Stimulated activated CD4-positive, alpha-beta T cell treated with anti-CD3 and anti-CD28 coated beads, Interleukin-1b, Interleukin-23, amount 100 ng/mL, for 4 hours (primary cell): ENCODE data around the gene KLHL15.
"Not testable (repeated sequence)": the region's sequence is repeated elsewhere in the genome, so short reads cannot be mapped to it uniquely, and the experiment has no call there.

ENCODE experiments used
- DNase-seq, 2 donors: peaks; one replicate each; pipeline ENCODE4 v3.0.0-alpha.2; 2020; ENCODE audit warnings: low read depth in 2 of 2

Gene KLHL15

GRCh38 chrX:24027086-24027485 is at the start of gene KLHL15:
Gene KLHL15, minus strand, starts transcription at chrX:24027186. Its CDS starts 20,493 bp downstream, at chrX:24006693.
- no peak for DNase-seq

GRCh38 chrX:24069877-24070276 is 42.9 kb upstream of the KLHL15 start:
- no peak for DNase-seq

DNA sequence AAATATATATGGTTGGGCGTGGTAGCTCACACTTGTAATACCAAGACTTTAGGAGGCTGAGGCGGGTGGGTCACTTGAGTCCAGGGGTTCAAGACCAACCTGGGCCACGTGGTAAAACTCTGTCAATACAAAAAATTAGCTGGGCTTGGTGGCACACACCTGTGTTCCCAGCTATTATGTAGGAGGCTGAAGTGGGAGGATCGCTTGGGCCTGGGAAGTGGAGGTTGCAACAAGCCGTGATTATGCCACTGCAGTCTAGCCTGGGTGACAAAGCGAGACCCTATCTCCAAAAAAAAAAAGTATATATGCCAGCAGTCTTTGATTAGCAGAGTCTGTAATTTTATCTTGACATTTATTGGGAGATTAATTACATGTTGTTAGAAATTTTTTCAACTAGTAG is 36.5 kb upstream of the KLHL15 start:
- DNase-seq = no peak

DNA sequence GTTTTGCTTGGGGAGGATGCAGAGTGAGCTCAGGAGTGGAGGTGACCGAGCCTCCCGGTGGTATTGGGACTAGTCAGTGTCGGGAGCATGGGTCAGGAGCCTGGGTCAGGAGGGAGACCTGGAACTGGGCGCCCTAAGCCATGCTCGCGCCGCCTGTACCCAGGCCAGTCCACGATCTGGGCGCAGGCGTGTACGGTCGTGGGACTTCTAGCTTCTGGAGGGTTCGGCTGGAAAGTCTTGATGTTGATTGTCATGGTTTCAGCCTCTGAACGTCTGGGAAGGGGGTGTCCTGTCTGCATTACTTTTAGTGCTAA is 28.0 kb upstream of the KLHL15 start:
- DNase-seq = no peak

DNA sequence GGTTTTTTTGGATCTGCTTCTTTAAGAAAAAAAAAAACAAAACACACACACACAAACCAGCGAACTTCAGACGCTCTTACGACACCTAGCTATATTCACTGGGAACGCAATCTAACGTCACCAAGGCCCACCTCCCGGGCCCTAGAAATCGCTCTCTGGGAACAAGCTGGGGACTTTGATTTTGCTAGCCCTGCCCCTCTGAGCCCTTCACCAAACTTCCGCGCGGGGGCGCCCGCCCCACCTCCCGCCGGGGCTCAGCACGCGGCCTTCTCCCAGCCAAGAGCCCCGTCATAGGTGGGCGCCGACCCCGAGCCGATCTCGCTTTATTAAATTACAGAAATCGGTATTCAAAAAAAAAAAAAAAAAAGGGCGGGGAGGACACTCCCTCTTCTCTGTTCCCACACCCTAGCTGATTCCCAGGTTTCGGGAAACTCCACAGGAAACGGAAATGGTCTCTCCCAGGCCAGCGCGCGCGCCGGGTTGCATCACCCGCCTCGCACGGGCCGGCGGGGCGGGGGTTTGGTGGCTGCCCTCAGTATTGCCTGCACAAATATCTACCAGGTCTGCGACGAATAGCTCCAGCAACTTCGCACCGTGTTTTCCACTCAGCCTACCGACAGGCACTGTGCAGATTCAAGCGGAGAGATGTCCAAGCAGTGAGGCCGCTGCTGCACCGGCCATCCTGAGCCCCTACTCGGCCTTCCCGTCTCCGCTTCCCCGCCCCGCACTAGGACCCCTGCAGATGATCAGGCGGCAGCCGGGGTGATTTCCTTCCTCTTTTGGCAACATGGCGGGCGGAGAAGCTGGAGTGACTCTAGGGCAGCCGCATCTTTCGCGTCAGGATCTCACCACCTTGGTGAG is 27.4 kb upstream of the KLHL15 start, which contains the start of gene EIF2S3:
Gene EIF2S3 (plus strand): TSS at position 775 of the 861 bp plus-strand sequence. CDS start 13 bp downstream, at position 788.
- DNase-seq = peak; percentile 67 to 82

DNA sequence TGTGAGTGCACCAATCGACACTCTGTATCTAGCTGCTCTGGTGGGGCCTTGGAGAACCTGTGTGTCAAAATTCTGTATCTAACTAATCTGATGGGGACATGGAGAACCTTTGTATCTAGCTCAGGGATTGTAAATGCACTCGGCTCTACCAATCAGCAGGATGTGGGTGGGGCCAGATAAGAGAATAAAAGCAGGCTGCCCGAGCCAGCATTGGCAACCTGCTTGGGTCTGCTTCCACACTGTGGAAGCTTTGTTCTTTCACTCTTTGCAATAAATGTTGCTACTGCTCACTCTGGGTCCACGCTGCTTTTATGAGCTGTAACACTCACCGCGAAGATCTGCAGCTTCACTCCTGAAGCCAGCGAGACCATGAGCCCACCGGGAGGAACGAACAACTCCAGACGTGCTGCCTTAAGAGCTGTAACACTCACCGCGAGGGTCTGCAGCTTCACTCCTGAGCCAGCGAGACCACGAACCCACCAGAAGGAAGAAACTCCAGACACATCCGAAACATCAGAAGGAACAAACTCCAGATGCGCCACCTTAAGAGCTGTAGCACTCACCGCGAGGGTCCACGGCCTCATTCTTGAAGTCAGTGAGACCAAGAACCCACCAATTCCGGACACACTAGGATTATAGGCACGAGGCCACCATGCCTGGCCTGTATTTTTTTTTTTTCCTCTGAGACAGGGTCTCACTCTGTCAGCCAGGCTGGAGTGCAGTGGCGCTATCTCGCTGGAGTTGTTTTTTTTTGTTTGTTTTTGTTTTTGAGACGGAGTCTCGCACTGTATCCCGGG is 23.7 kb upstream of the KLHL15 start:
- DNase-seq = not testable (repeated sequence)

GRCh38 chrX:24049643-24050042 is 22.7 kb upstream of the KLHL15 start:
- not testable (repeated sequence) for DNase-seq

DNA sequence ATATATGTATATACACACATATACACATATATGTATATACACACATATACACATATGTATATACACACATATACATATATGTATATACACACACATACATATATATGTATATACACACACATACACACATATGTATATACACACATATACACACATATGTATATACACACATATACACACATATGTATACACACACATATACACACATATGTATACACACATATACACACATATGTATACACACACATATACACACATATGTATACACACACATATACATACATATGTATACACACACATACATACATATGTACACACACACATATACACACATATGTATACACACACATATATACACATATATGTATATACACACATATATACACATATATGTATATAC is 19.1 kb upstream of the KLHL15 start:
- DNase-seq = not testable (repeated sequence)

DNA sequence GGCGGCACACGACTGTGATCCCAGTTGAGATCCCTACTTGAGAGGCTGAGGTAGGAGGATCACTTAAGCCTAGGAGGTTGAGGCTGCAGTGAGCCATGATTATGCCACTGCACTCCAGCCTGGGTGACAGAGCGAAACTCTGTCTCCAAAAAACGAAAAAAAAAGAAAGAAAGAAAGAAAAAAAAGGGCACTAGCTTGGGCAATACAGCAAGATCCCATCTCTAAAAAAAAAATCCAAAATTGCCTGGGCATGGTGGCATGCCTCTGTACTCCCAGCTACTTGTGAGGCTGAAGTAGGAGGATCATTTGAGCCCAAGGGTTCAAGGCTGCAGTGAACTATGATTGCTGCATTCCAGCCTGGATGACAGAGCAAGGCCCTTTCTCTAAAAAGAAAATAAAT is 10.7 kb upstream of the KLHL15 start:
- DNase-seq = no peak

GRCh38 chrX:24034485-24034884 is 7.5 kb upstream of the KLHL15 start:
- no peak for DNase-seq

DNA sequence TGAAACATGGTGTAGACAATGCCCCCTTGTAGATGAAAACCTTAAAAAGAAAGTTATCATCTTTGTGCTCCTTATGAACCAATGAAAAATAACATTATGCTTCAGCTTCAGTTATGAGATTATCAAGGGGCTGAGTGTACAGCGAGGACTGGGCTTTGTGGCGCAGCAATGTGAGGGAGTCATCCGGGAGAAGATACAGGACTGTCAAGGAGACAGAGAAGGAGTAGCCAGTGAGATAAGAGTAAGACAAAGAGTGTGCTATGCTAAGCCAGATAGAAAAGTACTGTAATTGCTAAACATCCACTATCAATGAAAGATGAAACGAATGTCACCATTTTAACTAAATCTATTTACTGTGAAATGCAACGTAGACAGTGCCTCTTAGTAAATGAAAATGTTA is 3.6 kb upstream of the KLHL15 start:
- no peak for DNase-seq

- no peak for DNase-seq
These were observed 999 bp upstream of the KLHL15 start for GRCh38 chrX:24027985-24028384.

DNA sequence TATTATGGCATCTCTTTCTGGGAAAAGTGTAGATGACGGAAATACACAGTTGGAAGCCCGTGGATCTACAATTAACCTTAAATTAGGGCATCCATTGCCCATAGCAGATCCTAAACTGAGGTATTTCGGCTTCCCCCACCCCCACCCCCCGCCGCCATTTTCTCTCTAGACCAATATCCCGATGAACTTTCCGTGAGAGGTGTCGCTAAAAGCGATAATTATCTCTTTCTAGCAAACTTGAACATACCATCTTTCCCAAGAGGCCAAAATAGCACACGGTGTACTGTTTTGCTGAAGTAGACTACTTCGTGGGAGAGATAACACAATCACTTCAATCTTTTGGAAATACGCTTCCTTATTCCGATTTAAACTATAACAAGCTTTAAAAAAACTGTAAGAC is 554 bp downstream of the KLHL15 start:
- DNase-seq = no peak

DNA sequence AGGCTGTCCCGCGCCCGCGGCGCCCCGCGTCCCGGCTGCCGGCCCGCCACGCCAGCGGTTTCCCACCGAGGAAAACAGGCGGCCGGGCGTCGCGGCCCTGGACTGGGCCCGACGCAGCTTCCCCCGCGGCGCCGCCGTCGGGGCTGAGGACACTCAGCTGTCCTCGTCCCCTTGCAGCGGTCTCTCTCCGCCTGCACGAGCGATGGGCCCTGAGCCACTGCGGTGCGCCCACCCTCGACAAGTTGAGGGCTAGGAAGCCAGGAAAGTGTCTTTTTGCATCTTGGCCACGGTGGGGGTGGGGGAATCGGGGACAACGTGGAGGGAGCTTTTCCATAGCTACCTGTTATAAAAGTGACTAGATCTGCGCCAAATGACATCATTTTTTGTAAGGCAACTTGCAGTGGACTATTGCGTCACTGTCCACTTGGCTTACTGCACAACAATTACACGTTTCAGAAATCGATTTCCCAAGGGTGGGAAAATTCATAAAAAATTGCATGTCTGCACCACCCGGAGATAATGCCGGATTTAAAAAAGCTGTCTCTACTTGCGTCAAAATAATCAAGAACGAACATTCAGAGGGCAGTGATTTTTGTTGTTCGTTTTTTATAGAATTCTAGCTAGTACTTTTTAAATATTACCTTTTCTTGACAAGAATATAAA is 1.1 kb downstream of the KLHL15 start:
- DNase-seq = no peak

DNA sequence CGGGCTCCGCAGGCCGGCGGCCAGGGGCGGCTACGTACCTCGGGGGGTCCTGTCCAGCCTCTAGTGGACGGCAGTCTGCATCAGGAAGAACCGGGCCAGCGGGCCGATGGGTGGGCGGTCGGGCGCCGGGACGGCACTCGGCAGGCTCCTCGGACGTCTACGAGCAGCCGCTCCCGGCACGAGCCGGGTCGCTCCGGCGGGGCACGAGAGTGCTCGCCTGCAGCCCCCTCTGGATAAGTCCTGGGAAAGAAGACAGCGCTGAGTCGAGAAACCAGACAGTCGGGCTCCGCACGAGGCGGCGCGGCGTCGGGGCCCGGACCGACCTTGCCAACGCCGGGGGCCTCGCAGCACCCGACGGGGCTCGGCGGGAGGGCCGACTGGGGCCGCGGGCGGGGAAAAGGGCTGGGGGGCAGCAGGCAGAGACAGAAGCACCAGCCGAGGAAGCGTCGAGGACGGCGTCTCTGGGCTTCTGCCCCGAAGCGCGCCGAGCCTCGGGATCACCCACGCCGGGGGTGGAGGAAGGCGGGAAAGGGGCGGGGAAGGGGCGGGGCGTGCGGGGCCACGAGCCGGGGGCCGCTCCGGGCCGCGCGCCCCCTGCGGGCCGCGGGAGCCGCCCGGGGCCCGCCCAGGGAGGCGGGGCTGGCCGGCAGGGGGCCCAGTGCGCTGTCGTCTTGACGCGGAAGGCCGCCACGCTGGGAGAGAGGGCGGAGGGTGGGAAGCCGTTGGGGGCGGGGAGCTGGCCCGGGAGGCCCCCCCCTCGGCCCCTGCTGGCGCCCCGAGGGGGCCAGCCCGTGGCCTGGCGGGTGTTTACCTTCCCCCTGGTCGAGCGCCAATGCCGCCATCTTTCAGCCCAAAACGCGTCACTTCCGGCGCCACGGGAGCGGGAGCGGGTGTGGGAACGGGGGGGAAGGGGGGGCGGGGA is 1.9 kb downstream of the KLHL15 start:
- peak; percentile 72 to 79 for DNase-seq

DNA sequence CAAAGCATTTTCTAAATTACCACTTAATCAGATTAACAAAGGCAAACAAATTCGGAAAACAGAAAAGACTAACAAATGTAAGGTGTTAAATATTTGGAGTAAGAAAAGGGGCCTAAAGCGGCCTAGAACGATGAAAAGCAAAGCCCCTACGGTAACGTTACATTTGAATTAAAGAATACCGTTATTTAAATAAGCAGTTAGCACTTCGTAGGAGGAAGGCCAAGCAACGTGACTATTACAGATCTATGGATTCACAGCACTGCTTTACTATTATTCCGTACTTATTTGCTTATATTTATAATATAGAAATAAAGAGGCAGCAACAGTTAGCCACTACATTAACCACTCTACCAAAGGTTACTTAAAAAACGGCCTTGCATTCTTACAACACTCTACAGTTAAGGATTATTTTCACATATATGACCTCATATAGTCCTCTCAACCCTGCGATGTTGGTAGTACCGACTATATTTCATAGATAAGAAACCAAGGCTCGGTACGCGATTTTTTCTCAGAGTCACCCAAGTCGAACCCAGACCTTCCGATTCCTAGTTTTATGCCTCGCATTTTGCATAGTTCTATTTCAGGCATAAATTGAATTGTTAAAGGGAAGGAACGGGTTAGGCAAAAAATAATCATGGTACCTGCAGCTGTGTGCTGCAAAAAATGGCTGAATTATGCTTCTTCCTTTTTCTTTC is 2.9 kb downstream of the KLHL15 start:
- no peak for DNase-seq

GRCh38 chrX:24023544-24023943 is 3.4 kb downstream of the KLHL15 start:
- DNase-seq = no peak

GRCh38 chrX:24020306-24020876 is 6.6 kb downstream of the KLHL15 start:
- DNase-seq = no peak

- DNase-seq = no peak
These were observed 7.5 kb downstream of the KLHL15 start for GRCh38 chrX:24019448-24019847.

DNA sequence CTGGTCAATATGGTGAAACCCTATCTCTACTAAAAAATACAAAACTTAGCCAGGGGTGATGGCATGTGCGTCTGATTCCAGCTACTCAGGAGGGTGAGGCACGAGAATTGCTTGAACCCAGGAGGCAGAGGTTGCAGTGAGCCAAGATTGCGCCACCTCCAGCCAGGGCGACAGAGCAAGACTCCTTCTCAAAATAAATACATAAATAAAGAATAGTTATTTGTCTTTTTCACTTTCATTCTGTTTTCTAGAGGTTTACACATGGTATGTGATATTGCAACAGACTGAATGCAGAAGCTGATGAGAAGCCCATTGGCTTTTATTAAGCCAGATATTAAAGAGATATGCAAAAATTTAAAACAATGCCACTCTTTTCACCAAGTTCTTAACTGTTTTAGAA is 8.2 kb downstream of the KLHL15 start:
- no peak for DNase-seq
